ENCODE results near the gene OR12D1. TPM values are rescaled to one million over a fixed set of nuclear protein-coding genes. Genes with fewer than 3 reads are reported as not detected.

OR12D1 gene
- total RNA-seq, result not detected

DNA sequence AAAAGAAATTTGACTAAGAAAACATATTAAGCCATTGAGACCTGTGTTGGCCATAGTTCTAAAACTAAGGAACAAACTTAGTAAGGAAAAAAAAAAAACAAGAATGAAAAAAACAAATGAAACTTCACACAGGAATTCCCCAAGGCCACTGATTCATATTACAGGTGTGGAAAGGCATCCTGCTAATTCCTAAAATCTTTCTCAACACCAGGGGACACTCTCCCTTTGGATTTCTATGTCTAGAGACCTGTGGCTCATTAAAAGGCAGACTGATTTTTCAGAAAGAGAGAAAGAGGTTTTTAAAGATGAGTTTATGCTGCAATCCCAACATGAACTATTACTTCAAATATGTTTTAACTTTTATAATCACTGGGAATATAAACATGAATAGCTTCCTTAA is at the start of gene OR12D1:
Gene OR12D1, plus strand, starts transcription at position 341 of the 400 bp plus-strand sequence.
- H3K27me3 ChIP-seq (replicated peaks; ENCODE audit: insufficient read depth), result no peaks in the 10 kb centered on the region
- no peak for DNase-seq (ENCODE audit: low spot score)
- no peaks in the 10 kb centered on the region for H3K4me1 ChIP-seq (replicated peaks)
- H3K4me3 ChIP-seq, result no peak within 1 kb of the TSS
- no peaks in the 10 kb centered on the region for H3K36me3 ChIP-seq
- H3K9me3 ChIP-seq, result no peaks in the 10 kb centered on the region
- H3K27ac ChIP-seq, result no peak within 1 kb of the TSS
- intact Hi-C loops (cut with DNase I), result no loop called here
- TF ChIP-seq CTCF (IDR thresholded peaks at IDR 0.05) (no peak), POLR2AphosphoS5 (IDR thresholded peaks at IDR 0.05) (no peak), POLR2A (IDR thresholded peaks at IDR 0.05) (no peak)

DNA sequence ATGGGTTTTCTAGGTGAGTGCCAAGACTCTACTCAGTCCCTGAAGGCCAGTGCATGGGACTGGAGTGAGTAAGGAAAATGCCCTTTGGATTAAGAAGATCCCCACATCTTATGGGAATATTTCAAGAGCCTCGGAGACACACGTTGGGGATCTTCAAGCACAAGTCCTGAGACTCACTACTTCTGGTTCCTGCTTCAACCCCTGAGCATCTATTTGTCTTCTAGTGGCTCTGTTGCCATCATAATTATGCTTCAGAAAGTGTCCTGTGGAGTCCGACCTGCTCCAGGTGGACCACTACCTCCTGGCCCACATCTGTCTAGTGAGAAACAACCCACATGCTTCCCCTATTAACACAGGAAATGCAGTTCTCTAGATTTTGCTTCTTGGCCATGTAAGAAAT is 46.0 kb upstream of the OR12D1 start, which contains the start of gene OR5V1:
Gene OR5V1, minus strand, starts transcription at position 101 of the 400 bp plus-strand sequence. CDS start 12,670 bp downstream, outside the sequence.
- Histone ChIP-seq H3K4me1 (replicated peaks) (no peaks in the 10 kb centered on the region), H3K36me3 (no peaks in the 10 kb centered on the region), H3K4me3 (no peak within 1 kb of the TSS), H3K27ac (no peak within 1 kb of the TSS), H3K9me3 (no peaks in the 10 kb centered on the region), H3K27me3 (replicated peaks; ENCODE audit: insufficient read depth) (no peaks in the 10 kb centered on the region)
- TF ChIP-seq POLR2AphosphoS5 (IDR thresholded peaks at IDR 0.05), result no peak
- no peak for TF ChIP-seq POLR2A (IDR thresholded peaks at IDR 0.05)
- TF ChIP-seq CTCF (IDR thresholded peaks at IDR 0.05), result no peak
- intact Hi-C loops (cut with DNase I), result no loop called here
- 87% methylated on average over 3 of the region's 3 CpGs for WGBS
- no peak for DNase-seq (ENCODE audit: low spot score)

DNA sequence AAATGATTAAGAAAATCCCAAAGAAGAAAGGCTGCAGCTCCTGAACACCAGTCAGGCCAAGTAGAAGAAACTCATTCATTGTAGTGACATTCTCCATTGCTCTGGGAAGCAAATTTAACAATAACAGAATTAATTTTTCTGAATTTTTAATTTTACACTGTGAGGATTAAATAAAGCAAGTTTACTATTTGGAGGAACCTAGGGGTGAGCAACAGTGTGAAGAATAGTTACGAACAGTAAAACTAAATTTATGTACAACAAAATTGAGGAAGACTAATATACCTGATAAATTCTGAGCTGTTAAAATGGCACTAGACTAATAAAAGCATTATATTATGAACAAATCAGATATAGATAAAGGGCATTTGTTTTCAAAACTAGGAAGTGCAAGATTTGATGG is 39.5 kb upstream of the OR12D1 start, which contains the start of gene OR12D3:
Gene OR12D3, minus strand, starts transcription at position 101 of the 400 bp plus-strand sequence. Its CDS starts 4 bp downstream, at position 97.
- Histone ChIP-seq H3K36me3 (no peaks in the 10 kb centered on the region), H3K4me1 (replicated peaks) (no peaks in the 10 kb centered on the region), H3K27ac (no peak within 1 kb of the TSS), H3K9me3 (no peaks in the 10 kb centered on the region), H3K27me3 (replicated peaks; ENCODE audit: insufficient read depth) (no peaks in the 10 kb centered on the region), H3K4me3 (no peak within 1 kb of the TSS)
- TF ChIP-seq CTCF (IDR thresholded peaks at IDR 0.05) (no peak), POLR2AphosphoS5 (IDR thresholded peaks at IDR 0.05) (no peak), POLR2A (IDR thresholded peaks at IDR 0.05) (no peak)
- WGBS, result 93% methylated on average over 1 of the region's 1 CpG
- intact Hi-C loops (cut with DNase I), result no loop called here
- DNase-seq (ENCODE audit: low spot score), result no peak

DNA sequence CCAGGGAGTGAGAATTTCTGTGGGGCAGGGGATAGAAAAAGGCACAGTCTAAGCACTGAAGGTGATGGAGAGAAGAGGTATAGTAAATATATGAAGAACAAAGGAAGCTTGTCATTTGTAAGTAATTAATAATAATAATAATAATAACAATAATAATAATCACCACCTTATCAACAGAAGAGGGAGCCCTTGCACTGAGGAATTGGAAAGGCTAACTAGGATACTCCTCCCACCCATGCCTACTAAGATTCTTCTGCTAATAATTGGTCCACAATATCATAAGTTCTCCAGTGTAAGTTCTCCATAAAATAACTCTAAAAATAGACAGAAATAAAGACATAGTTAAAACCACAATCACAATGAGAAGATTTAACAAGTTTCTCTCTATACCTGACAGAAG is 38.7 kb upstream of the OR12D1 start:
- intact Hi-C loops (cut with DNase I), result no loop called here

More for the DNA sequence above, 38.7 kb upstream of the OR12D1 start:
- no peaks in the 10 kb centered on the region for H3K4me1 ChIP-seq (replicated peaks)
- H3K27me3 ChIP-seq (replicated peaks; ENCODE audit: insufficient read depth), result no peaks in the 10 kb centered on the region
- DNase-seq (ENCODE audit: low spot score), result no peak
- H3K27ac ChIP-seq, result no peak overlapping the region
- no peak overlapping the region for H3K4me3 ChIP-seq
- no peaks in the 10 kb centered on the region for H3K9me3 ChIP-seq
- TF ChIP-seq POLR2AphosphoS5 (IDR thresholded peaks at IDR 0.05) (no peak), CTCF (IDR thresholded peaks at IDR 0.05) (no peak), POLR2A (IDR thresholded peaks at IDR 0.05) (no peak)
- no peaks in the 10 kb centered on the region for H3K36me3 ChIP-seq
